Common myeloid progenitor, CD34-positive (primary cell): ENCODE data around the gene SUSD3. TPM values are rescaled to one million over a fixed set of nuclear protein-coding genes. Genes with fewer than 3 reads are reported as not detected.
A peak's percentile ranks its signal among the peaks of the same experiment; 100 is the strongest.

Experiments used
- CTCF ChIA-PET: fragments of 350-600 bp; sonication (Branson Sonifier 250); formaldehyde crosslinking; loops from one replicate; lab custom pipeline; 2021; ENCODE audit warnings: antibody characterized with exemption; lab: Charles Lee
- POLR2A ChIA-PET: fragments of 350-600 bp; sonication (Branson Sonifier 250); formaldehyde crosslinking; loops from one replicate; lab custom pipeline; 2021; ENCODE audit warnings: antibody characterized with exemption; lab: Charles Lee
- DNase-seq, 3 donors: peaks; one replicate each; pipeline versions ENCODE4 v3.0.0 to v3.0.0-alpha.2; 2013
- H3K27ac ChIP-seq, 2 experiments: 1 replicate in 1 of 2; 2 replicates in 1 of 2; pipeline ENCODE4 v1.7.0; 2013; ENCODE audit warnings: inconsistent platforms in 2 of 2, low read length in 2 of 2, mild to moderate bottlenecking in 2 of 2, low read depth in 1 of 2, moderate library complexity in 1 of 2; ENCODE audit not compliant: severe bottlenecking in 2 of 2, insufficient read depth in 1 of 2, poor library complexity in 1 of 2
- H3K27me3 ChIP-seq, 5 experiments: replicated peaks in 2 of 5; 1 replicate in 3 of 5; 2 replicates in 2 of 5; pipeline versions ENCODE4 v1.6.1 to v1.7.0; 2013; ENCODE audit warnings: low read length in 4 of 5, mild to moderate bottlenecking in 2 of 5, moderate library complexity in 2 of 5, inconsistent platforms in 1 of 5; ENCODE audit not compliant: insufficient read depth in 5 of 5, control insufficient read depth in 4 of 5
- H3K36me3 ChIP-seq, 4 experiments: 1 replicate in 2 of 4; 2 replicates in 2 of 4; pipeline versions ENCODE4 v1.6.1 to v1.7.0; 2013; ENCODE audit warnings: low read length in 3 of 4, control low read depth in 1 of 4, mild to moderate bottlenecking in 1 of 4; ENCODE audit not compliant: control insufficient read depth in 4 of 4, insufficient read depth in 4 of 4
- H3K4me1 ChIP-seq, 4 experiments: 1 replicate in 3 of 4; 2 replicates in 1 of 4; pipeline versions ENCODE4 v1.6.1 to v1.7.1; 2013; ENCODE audit warnings: low read length in 3 of 4, mild to moderate bottlenecking in 3 of 4, control low read depth in 1 of 4, inconsistent platforms in 1 of 4, moderate library complexity in 1 of 4; ENCODE audit not compliant: control insufficient read depth in 4 of 4, insufficient read depth in 4 of 4; ENCODE audit errors: control extremely low read depth in 1 of 4
- H3K4me3 ChIP-seq, 7 experiments: 1 replicate in 4 of 7; 2 replicates in 3 of 7; pipeline versions ENCODE4 v1.5.1 to v1.7.0; 2013; ENCODE audit warnings: mild to moderate bottlenecking in 7 of 7, low read length in 6 of 7, moderate library complexity in 6 of 7, inconsistent platforms in 2 of 7, low read depth in 2 of 7, control low read depth in 1 of 7; ENCODE audit not compliant: insufficient read depth in 4 of 7, control insufficient read depth in 1 of 7; ENCODE audit errors: extremely low read depth in 1 of 7
- H3K9me3 ChIP-seq, 5 experiments: 1 replicate in 4 of 5; 2 replicates in 1 of 5; pipeline versions ENCODE4 v1.6.1 to v1.7.1; 2013; ENCODE audit warnings: low read length in 4 of 5, mild to moderate bottlenecking in 2 of 5, inconsistent platforms in 1 of 5, low read depth in 1 of 5, moderate library complexity in 1 of 5; ENCODE audit not compliant: control insufficient read depth in 4 of 5, insufficient read depth in 2 of 5; ENCODE audit errors: control extremely low read depth in 1 of 5
- WGBS: methylation state at CpG from one replicate; pipeline ENCODE4 v1.1.5; 2013; ENCODE audit not compliant: insufficient coverage; 5-methylcytosine and 5-hydroxymethylcytosine counted together
- polyA plus RNA-seq: library from polyadenylated mRNA; unstranded; fragments of 120-200 nt; gene quantifications from one replicate; pipeline ENCODE4 v1.2.1, GENCODE V29; 2013

Gene SUSD3
- 11.2 TPM for polyA plus RNA-seq

- DNase-seq: peak; percentile 51 to 67 (median 64)
- Histone ChIP-seq H3K36me3 (no peaks in the 10 kb centered on the region), H3K27me3 (no peaks in the 10 kb centered on the region), H3K4me1 (peaks cover 6 to 80% (median 68%) of the 10 kb centered on the region in 4 experiments), H3K9me3 (no peaks in the 10 kb centered on the region), H3K4me3 (peak within 1 kb of the TSS in 6 of 7 experiments; percentile 21 to 77 (median 62)), H3K27ac (peak within 1 kb of the TSS in 1 of 2 experiments; percentile 71)
- under 1% methylated on average over 42 of the region's 55 CpGs for WGBS
- CTCF ChIA-PET: interaction anchor here (1.0 to 1.7 kb wide), 3 partner anchors 8 to 22 kb away, joined by 3 to 5 read pairs (median 4); no protein-coding TSS in a partner anchor
- POLR2A ChIA-PET: interaction anchor here (1.0 kb wide), 1 partner anchor 38 kb away, joined by 4 read pairs; the partner anchor contains the start of gene CARD19
Observed at GRCh38 chr9:93058355-93059010, at the start of gene SUSD3. TSS of gene SUSD3 (plus strand) at chr9:93058701. CDS start at chr9:93058743, 42 bp downstream.

GRCh38 chr9:93009337-93010015 lies 49.0 kb upstream of the SUSD3 start:
- Histone ChIP-seq H3K27ac (no peak overlapping the region), H3K27me3 (no peaks in the 10 kb centered on the region), H3K4me3 (no peak overlapping the region), H3K36me3 (peaks cover 18 to 79% (median 48%) of the 10 kb centered on the region in 4 experiments), H3K9me3 (no peaks in the 10 kb centered on the region), H3K4me1 (no peaks in the 10 kb centered on the region)
- no peak for DNase-seq
- CTCF ChIA-PET: interaction anchor here (1.3 to 1.4 kb wide), 2 partner anchors 17 to 23 kb away, joined by 3 read pairs; no protein-coding TSS in a partner anchor
- WGBS: 95% methylated on average over 20 of the region's 21 CpGs
- POLR2A ChIA-PET: interaction anchor here (0.6 kb wide), 1 partner anchor 14 kb away, joined by 3 read pairs; no protein-coding TSS in a partner anchor

- ChIA-PET CTCF (interaction anchor here (1.0 to 1.4 kb wide), 3 partner anchors 16 to 55 kb away, joined by 3 read pairs; no protein-coding TSS in a partner anchor), POLR2A (interaction anchor here (0.6 kb wide), 1 partner anchor 14 kb away, joined by 3 read pairs; no protein-coding TSS in a partner anchor)
- 95% methylated on average over 12 of the region's 13 CpGs for WGBS
- Histone ChIP-seq H3K4me1 (no peaks in the 10 kb centered on the region), H3K27me3 (no peaks in the 10 kb centered on the region), H3K9me3 (no peaks in the 10 kb centered on the region), H3K4me3 (no peak overlapping the region), H3K36me3 (peaks cover 18 to 76% (median 46%) of the 10 kb centered on the region in 4 experiments), H3K27ac (no peak overlapping the region)
- no peak for DNase-seq
Observed at GRCh38 chr9:93010056-93010455, 48.4 kb upstream of the SUSD3 start.

- WGBS: 95% methylated on average over 4 of the region's 4 CpGs
- no peak for DNase-seq
- Histone ChIP-seq H3K36me3 (peaks cover 17 to 77% (median 45%) of the 10 kb centered on the region in 4 experiments), H3K4me1 (no peaks in the 10 kb centered on the region), H3K9me3 (no peaks in the 10 kb centered on the region), H3K27ac (no peak overlapping the region), H3K4me3 (no peak overlapping the region), H3K27me3 (no peaks in the 10 kb centered on the region)
- POLR2A ChIA-PET: no interaction called here
- CTCF ChIA-PET: interaction anchor here (0.9 to 1.0 kb wide), 2 partner anchors 13 to 55 kb away, joined by 3 to 4 read pairs; no protein-coding TSS in a partner anchor
Observed at GRCh38 chr9:93010704-93011103, 47.8 kb upstream of the SUSD3 start.

GRCh38 chr9:93011114-93011513 lies 47.4 kb upstream of the SUSD3 start:
- H3K4me3 ChIP-seq: no peak overlapping the region
- POLR2A ChIA-PET: no interaction called here
- 98% methylated on average over 8 of the region's 8 CpGs for WGBS
- H3K36me3 ChIP-seq: peaks cover 14 to 77% (median 45%) of the 10 kb centered on the region in 4 experiments
- H3K27ac ChIP-seq: no peak overlapping the region
- no peaks in the 10 kb centered on the region for H3K27me3 ChIP-seq
- no peaks in the 10 kb centered on the region for H3K4me1 ChIP-seq
- no peak for DNase-seq
- CTCF ChIA-PET: interaction anchor here (0.9 to 1.0 kb wide), 2 partner anchors 13 to 56 kb away, joined by 3 to 4 read pairs; no protein-coding TSS in a partner anchor
- H3K9me3 ChIP-seq: no peaks in the 10 kb centered on the region

GRCh38 chr9:93012963-93013855 lies 45.3 kb upstream of the SUSD3 start:
- H3K27me3 ChIP-seq: no peaks in the 10 kb centered on the region
- POLR2A ChIA-PET: interaction anchor here (0.5 kb wide), 1 partner anchor 11 kb away, joined by 4 read pairs; no protein-coding TSS in a partner anchor
- H3K27ac ChIP-seq: no peak overlapping the region
- H3K4me3 ChIP-seq: no peak overlapping the region
- CTCF ChIA-PET: interaction anchor here (0.9 to 1.6 kb wide), 4 partner anchors 10 to 144 kb away, joined by 3 to 5 read pairs (median 4); no protein-coding TSS in a partner anchor
- DNase-seq: no peak
- peaks cover 8 to 80% (median 47%) of the 10 kb centered on the region in 4 experiments for H3K36me3 ChIP-seq
- 100% methylated on average over 13 of the region's 14 CpGs for WGBS
- no peaks in the 10 kb centered on the region for H3K4me1 ChIP-seq
- H3K9me3 ChIP-seq: no peaks in the 10 kb centered on the region
